ENCODE measurements around the gene LSM2.

GRCh38 chr6:31814677-31815024 lies 7.9 kb upstream of the LSM2 start:
- TF ChIP-seq POLR2AphosphoS5 (IDR thresholded peaks at IDR 0.05): peak; percentile 95 to 98 (median 97)
- no peak for TF ChIP-seq CTCF (IDR thresholded peaks at IDR 0.05)
- TF ChIP-seq POLR2A (IDR thresholded peaks at IDR 0.05): peak in 1 of 4 donors; percentile 10
- no peak for TF ChIP-seq EP300 (IDR thresholded peaks at IDR 0.05)
